Testis (tissue), 2 donors: ENCODE data around the gene PA2G4.

Experiments
- POLR2A ChIP-seq: fragments of 450-650 bp; IDR thresholded peaks from one replicate; pipeline ENCODE4 v1.6.1; 2017; ENCODE audit warnings: antibody characterized with exemption, mild to moderate bottlenecking, moderate library complexity
- TF ChIP-seq, protein P1 (sequence below), 3 experiments: fragments of 450-650 bp in 2 of 3; fragments of 200-600 bp in 1 of 3; sonication (generic) in 1 of 3; IDR thresholded peaks; one replicate each; pipeline ENCODE4 v1.5.1; 2016 to 2019; ENCODE audit warnings: antibody characterized with exemption in 3 of 3, mild to moderate bottlenecking in 2 of 3, moderate library complexity in 1 of 3

DNA sequence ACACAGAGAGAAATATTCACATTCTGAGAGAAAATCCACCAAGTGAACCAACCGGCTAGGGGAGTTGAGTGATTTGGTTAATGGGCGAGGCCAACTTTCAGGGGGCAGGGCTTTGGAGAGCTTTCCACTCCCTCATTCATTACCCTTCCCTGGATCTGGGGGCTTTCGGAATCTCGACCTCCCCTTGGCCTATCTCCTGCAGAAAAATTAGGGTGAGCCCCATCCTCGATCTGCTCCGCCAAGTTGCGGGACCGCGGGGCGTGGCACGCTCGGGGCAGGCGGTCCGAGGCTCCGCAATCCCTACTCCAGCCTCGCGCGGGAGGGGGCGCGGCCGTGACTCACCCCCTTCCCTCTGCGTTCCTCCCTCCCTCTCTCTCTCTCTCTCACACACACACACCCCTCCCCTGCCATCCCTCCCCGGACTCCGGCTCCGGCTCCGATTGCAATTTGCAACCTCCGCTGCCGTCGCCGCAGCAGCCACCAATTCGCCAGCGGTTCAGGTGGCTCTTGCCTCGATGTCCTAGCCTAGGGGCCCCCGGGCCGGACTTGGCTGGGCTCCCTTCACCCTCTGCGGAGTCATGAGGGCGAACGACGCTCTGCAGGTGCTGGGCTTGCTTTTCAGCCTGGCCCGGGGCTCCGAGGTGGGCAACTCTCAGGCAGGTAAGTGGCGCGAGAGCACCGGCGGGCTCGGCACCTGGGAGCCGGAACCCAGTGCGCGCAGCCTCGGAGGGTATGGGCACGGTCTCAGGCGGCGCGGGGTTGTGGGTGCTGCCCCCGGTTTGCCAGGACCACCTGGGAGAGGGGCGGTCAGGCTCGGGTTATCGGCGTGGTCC lies 24.4 kb upstream of the PA2G4 start, which contains the start of gene ERBB3:
- TF ChIP-seq, protein P1, sequence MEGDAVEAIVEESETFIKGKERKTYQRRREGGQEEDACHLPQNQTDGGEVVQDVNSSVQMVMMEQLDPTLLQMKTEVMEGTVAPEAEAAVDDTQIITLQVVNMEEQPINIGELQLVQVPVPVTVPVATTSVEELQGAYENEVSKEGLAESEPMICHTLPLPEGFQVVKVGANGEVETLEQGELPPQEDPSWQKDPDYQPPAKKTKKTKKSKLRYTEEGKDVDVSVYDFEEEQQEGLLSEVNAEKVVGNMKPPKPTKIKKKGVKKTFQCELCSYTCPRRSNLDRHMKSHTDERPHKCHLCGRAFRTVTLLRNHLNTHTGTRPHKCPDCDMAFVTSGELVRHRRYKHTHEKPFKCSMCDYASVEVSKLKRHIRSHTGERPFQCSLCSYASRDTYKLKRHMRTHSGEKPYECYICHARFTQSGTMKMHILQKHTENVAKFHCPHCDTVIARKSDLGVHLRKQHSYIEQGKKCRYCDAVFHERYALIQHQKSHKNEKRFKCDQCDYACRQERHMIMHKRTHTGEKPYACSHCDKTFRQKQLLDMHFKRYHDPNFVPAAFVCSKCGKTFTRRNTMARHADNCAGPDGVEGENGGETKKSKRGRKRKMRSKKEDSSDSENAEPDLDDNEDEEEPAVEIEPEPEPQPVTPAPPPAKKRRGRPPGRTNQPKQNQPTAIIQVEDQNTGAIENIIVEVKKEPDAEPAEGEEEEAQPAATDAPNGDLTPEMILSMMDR (IDR thresholded peaks at IDR 0.05) = no peak
- TF ChIP-seq POLR2A = no peak
